ENCODE data around the gene OR8K5.
"Not testable (repeated sequence)": the region's sequence is repeated elsewhere in the genome, so short reads cannot be mapped to it uniquely, and the experiment has no call there.

Gene OR8K5

GRCh38 chr11:56160217-56160616 is at the start of gene OR8K5:
OR8K5 (minus strand) TSS chr11:56160317; CDS start chr11:56160317, 0 bp downstream.
- no peak for DNase-seq

- no peak for DNase-seq
Measured at GRCh38 chr11:56207790-56208189, 47.7 kb upstream of the OR8K5 start.

- DNase-seq = no peak
Measured at GRCh38 chr11:56197367-56197766, 37.2 kb upstream of the OR8K5 start.

- DNase-seq = no peak
Measured at GRCh38 chr11:56196705-56197104, 36.6 kb upstream of the OR8K5 start.

GRCh38 chr11:56188602-56189001 is 28.5 kb upstream of the OR8K5 start:
- DNase-seq = no peak

- DNase-seq = no peak
Measured at GRCh38 chr11:56183459-56183858, 23.3 kb upstream of the OR8K5 start.

GRCh38 chr11:56176318-56176717 is 16.2 kb upstream of the OR8K5 start, which contains the start of gene OR5J2:
OR5J2 (plus strand) TSS chr11:56176618; CDS start chr11:56176618, 0 bp downstream.
- no peak for DNase-seq

- no peak for DNase-seq
Measured at GRCh38 chr11:56172256-56172830, 12.2 kb upstream of the OR8K5 start.

- no peak for DNase-seq
Measured at GRCh38 chr11:56163804-56164203, 3.7 kb upstream of the OR8K5 start.

GRCh38 chr11:56152333-56152732 is 7.8 kb downstream of the OR8K5 start:
- no peak for DNase-seq

- DNase-seq = no peak
Measured at GRCh38 chr11:56151376-56151775, 8.7 kb downstream of the OR8K5 start.

- not testable (repeated sequence) for DNase-seq
Measured at GRCh38 chr11:56143681-56144080, 16.4 kb downstream of the OR8K5 start.

- no peak for DNase-seq
Measured at GRCh38 chr11:56140151-56140661, 19.9 kb downstream of the OR8K5 start, which contains the start of gene OR8J3. OR8J3 (minus strand) TSS chr11:56140201; CDS start chr11:56137718, 2,483 bp downstream.

- no peak for DNase-seq
Measured at GRCh38 chr11:56122073-56122472, 38.0 kb downstream of the OR8K5 start, which contains the start of gene OR8H3. OR8H3 (plus strand) TSS chr11:56122373; CDS start chr11:56122373, 0 bp downstream.

All from stimulated activated CD4-positive, alpha-beta T cell treated with anti-CD3 and anti-CD28 coated beads, Interleukin-4, amount 100 ng/mL, for 24 hours (primary cell).